MM.1S (cell line): ENCODE measurements around the gene DLX1.

Experiments used
- EZH2 ChIP-seq: fragments of 300-600 bp; sonication (generic); optimal IDR thresholded peaks from 2 replicates; pipeline ENCODE3; 2017; ENCODE audit warnings: low read depth, mild to moderate bottlenecking, antibody characterized with exemption, low read length, mixed read lengths
- EZH2phosphoT487 ChIP-seq: fragments of 300-600 bp; sonication (generic); IDR thresholded peaks from 2 replicates; pipeline ENCODE4 v1.6.1; 2018; ENCODE audit warnings: antibody characterized with exemption, low read length
- TF ChIP-seq, protein P1 (sequence below): fragments of 300-600 bp; sonication (generic); IDR thresholded peaks from 2 replicates; pipeline ENCODE4 v1.5.1; 2016; ENCODE audit warnings: antibody characterized with exemption, low read length, mixed read lengths

GRCh38 chr2:172082944-172083627, 2.2 kb upstream of the DLX1 start:
- TF ChIP-seq EZH2phosphoT487 (no peak), EZH2 (no peak)
- TF ChIP-seq, protein P1, sequence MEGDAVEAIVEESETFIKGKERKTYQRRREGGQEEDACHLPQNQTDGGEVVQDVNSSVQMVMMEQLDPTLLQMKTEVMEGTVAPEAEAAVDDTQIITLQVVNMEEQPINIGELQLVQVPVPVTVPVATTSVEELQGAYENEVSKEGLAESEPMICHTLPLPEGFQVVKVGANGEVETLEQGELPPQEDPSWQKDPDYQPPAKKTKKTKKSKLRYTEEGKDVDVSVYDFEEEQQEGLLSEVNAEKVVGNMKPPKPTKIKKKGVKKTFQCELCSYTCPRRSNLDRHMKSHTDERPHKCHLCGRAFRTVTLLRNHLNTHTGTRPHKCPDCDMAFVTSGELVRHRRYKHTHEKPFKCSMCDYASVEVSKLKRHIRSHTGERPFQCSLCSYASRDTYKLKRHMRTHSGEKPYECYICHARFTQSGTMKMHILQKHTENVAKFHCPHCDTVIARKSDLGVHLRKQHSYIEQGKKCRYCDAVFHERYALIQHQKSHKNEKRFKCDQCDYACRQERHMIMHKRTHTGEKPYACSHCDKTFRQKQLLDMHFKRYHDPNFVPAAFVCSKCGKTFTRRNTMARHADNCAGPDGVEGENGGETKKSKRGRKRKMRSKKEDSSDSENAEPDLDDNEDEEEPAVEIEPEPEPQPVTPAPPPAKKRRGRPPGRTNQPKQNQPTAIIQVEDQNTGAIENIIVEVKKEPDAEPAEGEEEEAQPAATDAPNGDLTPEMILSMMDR = no peak
